Right cardiac atrium (tissue), 5 donors: ENCODE data around the gene MTO1. TPM values are rescaled to one million over a fixed set of nuclear protein-coding genes. Genes with fewer than 3 reads are reported as not detected.

Source experiments
- ATAC-seq, 2 donors: fragments of 200-7000 bp; cut with Tn5 transposase; one replicate each; pipeline versions ENCODE4 v1.8.0 to v1.9.1; 2020; ENCODE audit warnings: moderate library complexity in 2 of 2, mild to moderate bottlenecking in 1 of 2
- DNase-seq, 3 donors: peaks; one replicate each; pipeline ENCODE4 v3.0.0-alpha.2; 2020
- H3K27ac ChIP-seq: one replicate; pipeline ENCODE4 v1.5.1; 2013; ENCODE audit warnings: mild to moderate bottlenecking, low read length, control low read depth, moderate library complexity
- H3K27me3 ChIP-seq: one replicate; pipeline ENCODE4 v1.6.1; 2013; ENCODE audit not compliant: control insufficient read depth, insufficient read depth
- H3K4me1 ChIP-seq: one replicate; pipeline ENCODE4 v1.6.1; 2013; ENCODE audit warnings: low read length; ENCODE audit not compliant: control insufficient read depth, insufficient read depth
- H3K4me3 ChIP-seq: one replicate; pipeline ENCODE4 v1.5.1; 2013; ENCODE audit warnings: low read length, control low read depth
- H3K9me3 ChIP-seq: one replicate; pipeline ENCODE4 v1.6.1; 2013; ENCODE audit warnings: low read length; ENCODE audit not compliant: control insufficient read depth
- WGBS: extraction: QIAGEN DNeasy Blood & Tissue Kit; methylation state at CpG from one replicate; pipeline ENCODE4 v1.1.7; 2013; 5-methylcytosine and 5-hydroxymethylcytosine counted together
- intact Hi-C, 4 donors: fragments of 100-400 bp; cut with DNase I; formaldehyde crosslinking; loops; one replicate each; pipeline versions ENCODE4 v1.11.0 to v1.14.0; 2022 to 2023
- long read RNA-seq, 4 donors: library from polyadenylated mRNA; unstranded; transcript quantifications; one replicate each; pipeline ENCODE4 v2.0.0, GENCODE V29; 2020 to 2021
- polyA plus RNA-seq: library from polyadenylated mRNA; stranded (reverse); fragments of 200-250 nt; gene quantifications from one replicate; pipeline ENCODE4 v1.2.3, GENCODE V29; 2013
- total RNA-seq, 4 donors: library from RNA; stranded (reverse); fragmentation: NEBNext Ultra II Directional; extraction: Animal tissue kit (Norgen Biotek cat#: 25700); gene quantifications; one replicate each; pipeline ENCODE4 v1.2.1, GENCODE V29; 2021
- donor health status: healthy with polysubstance abuse.
- donor health status: DM: no; HTN: yes; CAD: no.
- donor health status: DM: no; HTN: no; CAD: no.
- donor health status: DM: no; HTN: yes; CAD: no; lungs with severe emphysema.
- donor health status: DM: yes; HTN: yes; CAD: no.

The MTO1 gene, protein sequence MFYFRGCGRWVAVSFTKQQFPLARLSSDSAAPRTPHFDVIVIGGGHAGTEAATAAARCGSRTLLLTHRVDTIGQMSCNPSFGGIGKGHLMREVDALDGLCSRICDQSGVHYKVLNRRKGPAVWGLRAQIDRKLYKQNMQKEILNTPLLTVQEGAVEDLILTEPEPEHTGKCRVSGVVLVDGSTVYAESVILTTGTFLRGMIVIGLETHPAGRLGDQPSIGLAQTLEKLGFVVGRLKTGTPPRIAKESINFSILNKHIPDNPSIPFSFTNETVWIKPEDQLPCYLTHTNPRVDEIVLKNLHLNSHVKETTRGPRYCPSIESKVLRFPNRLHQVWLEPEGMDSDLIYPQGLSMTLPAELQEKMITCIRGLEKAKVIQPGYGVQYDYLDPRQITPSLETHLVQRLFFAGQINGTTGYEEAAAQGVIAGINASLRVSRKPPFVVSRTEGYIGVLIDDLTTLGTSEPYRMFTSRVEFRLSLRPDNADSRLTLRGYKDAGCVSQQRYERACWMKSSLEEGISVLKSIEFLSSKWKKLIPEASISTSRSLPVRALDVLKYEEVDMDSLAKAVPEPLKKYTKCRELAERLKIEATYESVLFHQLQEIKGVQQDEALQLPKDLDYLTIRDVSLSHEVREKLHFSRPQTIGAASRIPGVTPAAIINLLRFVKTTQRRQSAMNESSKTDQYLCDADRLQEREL
- total RNA-seq (10 to 100 TPM; 24.4 to 35.1 (median 30.5) TPM), polyA plus RNA-seq (16.5 TPM)
- long read RNA-seq, donor 1, full-length matches to known transcripts, result 27 of 42 reads
- long read RNA-seq, donor 1, partial matches to known transcripts, result 5 of 42 reads
- long read RNA-seq, donor 1, other reads (novel, unspliced or antisense), result 10 of 42 reads
- long read RNA-seq, donor 2, full-length matches to known transcripts, result 8 of 15 reads
- long read RNA-seq, donor 2, partial matches to known transcripts, result 1 of 15 reads
- long read RNA-seq, donor 2, other reads (novel, unspliced or antisense), result 6 of 15 reads
- long read RNA-seq, donor 3, full-length matches to known transcripts, result 48 of 99 reads
- long read RNA-seq, donor 3, partial matches to known transcripts, result 10 of 99 reads
- long read RNA-seq, donor 3, other reads (novel, unspliced or antisense), result 41 of 99 reads
- long read RNA-seq, donor 4, full-length matches to known transcripts, result 7 of 11 reads
- long read RNA-seq, donor 4, partial matches to known transcripts, result 0 of 11 reads
- long read RNA-seq, donor 4, other reads (novel, unspliced or antisense), result 4 of 11 reads

DNA sequence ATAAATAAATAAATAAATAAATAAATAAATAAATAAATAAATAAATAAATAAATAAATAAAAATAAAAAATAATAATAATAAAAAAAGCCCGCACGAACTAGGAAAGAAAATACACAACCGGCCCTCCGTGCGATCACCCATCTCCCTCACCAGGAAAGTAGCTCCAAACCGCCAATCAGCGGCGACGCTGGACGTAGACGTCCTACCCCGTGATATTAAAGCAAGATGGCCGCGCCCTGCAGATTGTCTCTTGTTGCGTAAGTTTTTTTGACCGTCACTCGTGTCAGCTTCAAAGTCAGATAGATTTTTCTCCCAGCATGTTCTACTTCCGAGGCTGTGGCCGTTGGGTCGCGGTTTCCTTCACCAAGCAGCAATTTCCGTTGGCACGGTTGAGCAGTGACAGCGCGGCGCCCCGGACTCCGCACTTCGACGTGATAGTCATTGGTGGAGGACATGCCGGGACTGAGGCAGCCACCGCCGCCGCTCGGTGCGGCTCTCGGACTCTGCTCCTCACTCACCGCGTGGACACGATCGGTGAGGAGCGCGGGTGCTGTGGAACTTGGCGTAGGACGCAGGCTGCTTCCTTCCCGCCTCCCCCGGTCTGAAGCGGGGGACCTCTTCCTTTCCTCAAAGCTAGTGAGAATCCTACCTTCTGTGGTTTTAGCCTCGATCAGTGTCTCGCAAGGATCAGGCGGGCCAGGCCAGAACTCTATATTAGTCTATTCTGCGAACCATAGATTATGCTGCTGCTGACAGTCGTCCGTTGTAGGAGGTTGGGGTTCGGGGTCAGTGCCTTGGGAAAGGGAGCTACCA is at the start of gene MTO1:
TSS of gene MTO1 (plus strand) at position 201 of the 814 bp plus-strand sequence. CDS start at position 319, 118 bp downstream.
- Histone ChIP-seq H3K4me1 (peaks cover 5% of the 10 kb centered on the region), H3K4me3 (peak within 1 kb of the TSS; percentile 59), H3K27me3 (no peaks in the 10 kb centered on the region), H3K27ac (peak within 1 kb of the TSS; percentile 98), H3K9me3 (no peaks in the 10 kb centered on the region)
- intact Hi-C loops, result no loop called here
- ATAC-seq, result peak; percentile 98
- DNase-seq, result peak; percentile 93 to 96 (median 93)
- WGBS, result under 1% methylated on average over 55 of the region's 55 CpGs

- intact Hi-C loops, result no loop called here
- Histone ChIP-seq H3K4me1 (no peaks in the 10 kb centered on the region), H3K4me3 (no peak overlapping the region), H3K27ac (no peak overlapping the region), H3K9me3 (no peaks in the 10 kb centered on the region), H3K27me3 (no peaks in the 10 kb centered on the region)
- 97% methylated on average over 3 of the region's 3 CpGs for WGBS
- DNase-seq (no peak), ATAC-seq (no peak)
These were observed 48.4 kb upstream of the MTO1 start for GRCh38 chr6:73413102-73413501.

DNA sequence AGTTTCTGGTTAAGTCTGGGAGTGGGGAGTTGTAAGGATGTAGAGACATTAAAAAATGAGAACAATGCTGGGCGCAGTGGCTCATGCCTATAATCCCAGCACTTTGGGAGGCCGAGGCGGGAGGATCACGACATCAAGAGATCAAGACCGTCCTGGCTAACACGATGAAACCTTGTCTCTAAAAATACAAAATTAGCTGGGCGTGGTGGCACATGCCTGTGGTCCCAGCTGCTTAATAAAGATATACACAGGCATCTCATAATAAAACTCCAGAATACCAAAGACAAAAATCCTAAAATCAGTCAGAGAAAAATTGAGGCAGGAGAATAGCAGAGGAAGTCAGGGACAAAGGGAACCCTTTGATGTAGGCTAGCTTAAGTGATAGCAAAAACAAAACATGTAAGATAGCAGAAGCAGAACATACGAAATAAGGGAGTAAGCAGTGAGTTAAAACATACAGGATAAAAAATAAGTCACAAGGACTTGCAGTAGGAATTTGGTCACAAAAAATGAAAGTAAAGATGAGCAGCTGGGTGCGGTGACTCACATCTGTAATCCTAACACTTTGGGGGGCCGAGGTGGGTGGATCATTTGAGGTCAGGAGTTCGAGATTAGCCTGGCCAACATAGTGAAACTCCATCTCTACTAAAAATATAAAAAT is 43.3 kb upstream of the MTO1 start:
- ATAC-seq, result no peak
- Histone ChIP-seq H3K9me3 (no peaks in the 10 kb centered on the region), H3K27me3 (no peaks in the 10 kb centered on the region), H3K4me3 (no peak overlapping the region), H3K4me1 (no peaks in the 10 kb centered on the region), H3K27ac (no peak overlapping the region)
- 91% methylated on average over 11 of the region's 11 CpGs for WGBS
- intact Hi-C loops, result no loop called here
- DNase-seq, result no peak

DNA sequence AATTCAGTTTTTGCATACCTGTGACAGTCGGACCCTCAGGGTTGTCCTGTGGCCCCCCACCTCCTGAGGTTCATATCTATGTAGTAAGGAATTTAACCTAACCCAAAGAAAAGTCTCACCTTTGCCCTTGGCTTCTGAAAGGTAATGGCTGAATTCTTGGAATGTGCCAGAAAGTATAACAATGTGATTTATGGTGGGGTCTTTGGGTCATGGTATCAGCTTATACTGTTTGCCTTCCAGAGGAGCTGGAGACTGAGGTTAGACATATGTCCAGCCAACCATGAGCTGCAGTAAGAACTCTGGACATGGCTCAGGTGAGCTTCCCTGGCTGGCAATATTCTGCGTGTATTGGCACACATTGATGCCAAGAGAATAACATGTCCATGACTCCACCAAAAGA is 40.0 kb upstream of the MTO1 start:
- WGBS, result 87% methylated on average over 2 of the region's 2 CpGs

DNA sequence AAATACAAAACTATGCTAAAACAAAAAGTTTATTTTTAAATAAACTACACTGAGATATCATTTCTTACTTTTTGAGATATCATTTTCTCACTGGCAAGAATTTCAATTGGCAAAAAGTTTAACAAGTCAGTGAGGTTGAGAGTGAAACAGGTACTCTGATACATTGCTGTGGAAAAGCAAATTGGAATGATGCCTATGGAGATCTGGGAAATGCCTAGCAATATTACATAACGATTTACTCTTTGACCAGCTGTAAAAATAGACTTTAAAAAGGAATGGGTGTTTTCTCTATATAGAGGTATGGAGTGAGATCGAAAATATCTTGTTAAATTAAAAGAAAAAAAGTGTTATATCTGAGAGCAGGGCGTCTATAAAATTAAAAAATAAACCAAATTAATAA is 26.3 kb upstream of the MTO1 start:
- Histone ChIP-seq H3K9me3 (no peaks in the 10 kb centered on the region), H3K27me3 (no peaks in the 10 kb centered on the region), H3K4me1 (no peaks in the 10 kb centered on the region), H3K4me3 (no peak overlapping the region), H3K27ac (no peak overlapping the region)
- intact Hi-C loops, result no loop called here
- 93% methylated on average over 3 of the region's 3 CpGs for WGBS
- no peak for DNase-seq
- ATAC-seq, result no peak

More for the DNA sequence above, 40.0 kb upstream of the MTO1 start:
- H3K27ac ChIP-seq, result no peak overlapping the region
- H3K27me3 ChIP-seq, result no peaks in the 10 kb centered on the region
- no peak for DNase-seq
- no peak for ATAC-seq
- H3K9me3 ChIP-seq, result no peaks in the 10 kb centered on the region
- intact Hi-C loops, result no loop called here
- H3K4me3 ChIP-seq, result no peak overlapping the region
- H3K4me1 ChIP-seq, result no peaks in the 10 kb centered on the region

DNA sequence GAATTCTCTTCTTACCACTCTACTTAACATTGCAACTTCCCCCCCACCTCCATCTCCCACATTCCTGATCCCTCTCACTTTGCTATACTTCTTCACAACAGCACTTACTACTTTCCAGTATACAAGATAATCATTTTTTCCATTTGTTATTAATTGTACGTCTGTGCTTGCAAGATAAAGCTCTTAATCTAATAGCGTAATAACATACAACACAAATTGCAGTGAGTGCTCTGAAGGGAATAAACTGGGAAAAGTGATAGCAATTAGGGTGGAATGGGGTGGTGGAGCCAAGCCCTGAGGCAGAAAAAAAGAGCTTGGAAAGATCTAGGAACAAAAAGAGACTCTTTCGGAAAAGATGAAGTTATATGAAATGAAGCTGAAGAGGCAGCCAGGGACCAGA is 18.0 kb upstream of the MTO1 start:
- ATAC-seq, result no peak
- H3K4me3 ChIP-seq, result no peak overlapping the region

GRCh38 chr6:73451223-73452106 is 10.1 kb upstream of the MTO1 start:
- intact Hi-C loops, result no loop called here
- Histone ChIP-seq H3K4me1 (no peaks in the 10 kb centered on the region), H3K4me3 (peak overlapping the region; percentile 83), H3K9me3 (no peaks in the 10 kb centered on the region), H3K27ac (peak overlapping the region; percentile 76), H3K27me3 (no peaks in the 10 kb centered on the region)
- ATAC-seq (peak; percentile 78 to 81), DNase-seq (peak; percentile 35 to 81 (median 66))
- WGBS, result 1% methylated on average over 79 of the region's 79 CpGs

More for the DNA sequence above, 18.0 kb upstream of the MTO1 start:
- no peaks in the 10 kb centered on the region for H3K27me3 ChIP-seq
- 88% methylated on average over 3 of the region's 3 CpGs for WGBS
- DNase-seq, result no peak
- no peaks in the 10 kb centered on the region for H3K9me3 ChIP-seq
- intact Hi-C loops, result no loop called here
- no peak overlapping the region for H3K27ac ChIP-seq
- no peaks in the 10 kb centered on the region for H3K4me1 ChIP-seq

DNA sequence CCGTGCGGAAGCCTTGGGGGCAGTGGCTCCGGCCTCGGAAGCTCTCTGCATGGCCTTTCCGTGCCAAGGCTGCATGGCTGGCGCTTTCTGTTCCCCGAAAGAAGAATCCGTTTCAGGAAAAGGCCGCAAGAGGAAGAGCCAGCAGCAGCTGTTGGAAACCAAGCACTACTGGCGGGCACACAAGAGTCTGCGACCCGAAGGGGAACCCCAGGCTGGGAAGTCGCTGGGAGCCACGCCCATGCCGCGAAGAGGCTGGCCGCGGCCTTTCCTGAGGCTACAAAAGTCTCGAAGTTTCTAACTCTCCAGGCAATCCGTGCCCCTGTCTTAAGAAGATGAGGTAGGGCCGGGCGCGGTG is 9.5 kb upstream of the MTO1 start, which contains the start of gene CGAS:
TSS of gene CGAS (minus strand) at position 191 of the 355 bp plus-strand sequence. CDS start at position 75, 116 bp downstream.
- ATAC-seq (peak; percentile 95 to 97), DNase-seq (peak; percentile 84 to 93 (median 93))
- whole genome bisulfite sequencing, result 7% methylated on average over 23 of the region's 23 CpGs
- Histone ChIP-seq H3K27me3 (no peaks in the 10 kb centered on the region), H3K4me3 (peak within 1 kb of the TSS; percentile 83), H3K9me3 (no peaks in the 10 kb centered on the region), H3K27ac (peak within 1 kb of the TSS; percentile 76), H3K4me1 (no peaks in the 10 kb centered on the region)
- intact Hi-C loops, result no loop called here
